Peyer's patch (tissue), 4 donors: ENCODE measurements around the gene CRABP2. TPM values are rescaled to one million over a fixed set of nuclear protein-coding genes. Genes with fewer than 3 reads are reported as not detected.

Experiments used
- DNase-seq, 3 donors: peaks; one replicate each; pipeline ENCODE4 v3.0.0-alpha.2; 2017 to 2019
- H3K27ac ChIP-seq, 4 donors: fragments of 200-600 bp; sonication (generic); one replicate each; pipeline ENCODE4 v1.5.1; 2016 to 2019
- H3K27me3 ChIP-seq, 2 donors: fragments of 200-600 bp; sonication (generic); one replicate each; pipeline ENCODE4 v1.5.1; 2019
- H3K36me3 ChIP-seq, 3 donors: fragments of 200-600 bp; sonication (generic); one replicate each; pipeline ENCODE4 v1.5.1; 2016 to 2019
- H3K4me1 ChIP-seq, 4 donors: fragments of 200-600 bp; sonication (generic); one replicate each; pipeline ENCODE4 v1.5.1; 2016 to 2019
- H3K4me3 ChIP-seq, 4 donors: fragments of 200-600 bp; sonication (generic); 1 replicate in 3 of 4; 2 replicates in 1 of 4; pipeline ENCODE4 v1.5.1; 2016 to 2019; ENCODE audit warnings: mild to moderate bottlenecking in 1 of 4
- H3K9me3 ChIP-seq, 4 donors: fragments of 200-600 bp; sonication (generic); one replicate each; pipeline ENCODE4 v1.5.1; 2016 to 2019; ENCODE audit warnings: mild to moderate bottlenecking in 1 of 4
- POLR2A ChIP-seq, 2 donors: fragments of 450-650 bp; IDR thresholded peaks; one replicate each; pipeline ENCODE4 v1.5.1; 2017; ENCODE audit warnings: antibody characterized with exemption in 2 of 2, mild to moderate bottlenecking in 2 of 2, moderate library complexity in 2 of 2
- total RNA-seq, 4 donors: library from RNA; depleted of rRNA; stranded (reverse); fragments of >200 nt; gene quantifications; one replicate each; pipeline ENCODE4 v1.1.0, GENCODE V29; 2016
- TF ChIP-seq, protein P1 (sequence below), 6 experiments: fragments of 450-650 bp in 4 of 6; fragments of 200-600 bp in 2 of 6; sonication (generic) in 1 of 6; IDR thresholded peaks; one replicate each; pipeline ENCODE4 v1.5.1; 2017 to 2019; ENCODE audit warnings: antibody characterized with exemption in 6 of 6, mild to moderate bottlenecking in 3 of 6, moderate library complexity in 1 of 6

CRABP2 gene
- total RNA-seq, 4 donors from 2014 or later = 3.6 to 5.0 TPM; not detected in 2

DNA sequence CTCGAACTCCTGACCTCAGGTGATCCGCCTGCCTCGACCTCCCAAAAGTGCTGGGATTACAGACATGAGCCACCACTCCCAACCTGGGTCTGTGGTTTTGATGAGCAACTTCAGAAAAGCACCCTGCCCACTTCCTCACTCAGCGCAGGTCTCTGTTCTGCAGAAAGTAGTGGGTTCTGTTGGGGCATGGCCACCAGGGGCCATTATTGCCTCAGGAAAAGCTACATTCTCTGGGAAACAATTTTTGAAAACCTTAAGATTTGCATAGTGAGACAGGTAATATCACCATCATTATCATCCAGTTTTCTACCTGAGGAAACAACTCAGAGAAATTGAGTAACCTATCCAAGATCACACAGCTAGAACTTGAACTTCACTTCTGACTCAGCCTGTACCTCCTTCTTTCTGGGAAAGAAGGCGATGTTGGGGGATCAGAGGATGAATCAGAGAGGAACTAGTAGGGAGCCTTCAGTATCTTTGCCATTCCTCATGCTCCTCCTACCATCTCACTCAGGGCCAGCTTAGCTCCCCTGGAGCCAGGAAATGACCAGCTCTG, 21.1 kb downstream of the CRABP2 start:
- Histone ChIP-seq H3K4me1 (peaks cover 0 to 2% (median under 1%) of the 10 kb centered on the region in 4 donors), H3K9me3 (no peaks in the 10 kb centered on the region), H3K4me3 (no peak overlapping the region), H3K27me3 (no peaks in the 10 kb centered on the region), H3K36me3 (no peaks in the 10 kb centered on the region), H3K27ac (no peak overlapping the region)
- TF ChIP-seq, protein P1, sequence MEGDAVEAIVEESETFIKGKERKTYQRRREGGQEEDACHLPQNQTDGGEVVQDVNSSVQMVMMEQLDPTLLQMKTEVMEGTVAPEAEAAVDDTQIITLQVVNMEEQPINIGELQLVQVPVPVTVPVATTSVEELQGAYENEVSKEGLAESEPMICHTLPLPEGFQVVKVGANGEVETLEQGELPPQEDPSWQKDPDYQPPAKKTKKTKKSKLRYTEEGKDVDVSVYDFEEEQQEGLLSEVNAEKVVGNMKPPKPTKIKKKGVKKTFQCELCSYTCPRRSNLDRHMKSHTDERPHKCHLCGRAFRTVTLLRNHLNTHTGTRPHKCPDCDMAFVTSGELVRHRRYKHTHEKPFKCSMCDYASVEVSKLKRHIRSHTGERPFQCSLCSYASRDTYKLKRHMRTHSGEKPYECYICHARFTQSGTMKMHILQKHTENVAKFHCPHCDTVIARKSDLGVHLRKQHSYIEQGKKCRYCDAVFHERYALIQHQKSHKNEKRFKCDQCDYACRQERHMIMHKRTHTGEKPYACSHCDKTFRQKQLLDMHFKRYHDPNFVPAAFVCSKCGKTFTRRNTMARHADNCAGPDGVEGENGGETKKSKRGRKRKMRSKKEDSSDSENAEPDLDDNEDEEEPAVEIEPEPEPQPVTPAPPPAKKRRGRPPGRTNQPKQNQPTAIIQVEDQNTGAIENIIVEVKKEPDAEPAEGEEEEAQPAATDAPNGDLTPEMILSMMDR (IDR thresholded peaks at IDR 0.05) = no peak
- no peak for TF ChIP-seq POLR2A (IDR thresholded peaks at IDR 0.05)
- DNase-seq = no peak

DNA sequence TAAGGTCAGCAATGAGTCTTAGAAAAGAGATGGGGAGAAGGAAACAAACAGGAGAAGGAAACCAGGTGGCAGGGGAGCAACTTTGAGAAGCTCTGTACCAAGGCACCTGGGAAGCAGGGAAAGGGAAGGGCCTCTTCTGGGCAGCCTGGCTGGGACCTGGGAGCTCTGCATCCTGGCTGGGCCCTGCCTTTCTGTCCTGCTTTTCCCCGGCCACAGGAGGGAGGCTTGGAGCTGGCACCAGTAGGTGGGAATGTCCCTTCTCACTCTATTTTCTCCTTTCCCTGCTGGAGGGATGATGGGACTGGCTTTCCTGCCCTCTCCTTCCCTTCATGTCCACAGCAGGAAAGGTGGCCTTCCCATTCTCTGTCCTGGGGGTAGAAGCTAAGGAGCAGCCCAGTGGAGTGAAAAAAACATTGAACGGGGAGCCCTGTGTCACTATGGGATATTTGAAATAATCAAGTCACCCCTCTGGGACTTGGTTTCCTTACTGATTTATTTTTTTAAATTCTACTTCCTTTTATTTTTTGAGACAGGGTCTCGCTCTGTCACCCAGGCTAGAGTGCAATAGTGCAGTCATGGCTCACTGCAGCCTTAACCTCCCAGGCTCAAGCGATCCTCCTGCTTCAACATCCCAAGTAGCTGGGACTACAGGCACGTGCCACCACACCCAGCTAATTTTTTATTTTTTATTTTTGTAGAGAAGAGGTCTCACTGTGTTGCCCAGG, 23.1 kb downstream of the CRABP2 start:
- TF ChIP-seq, protein P1 (IDR thresholded peaks at IDR 0.05) = no peak
- TF ChIP-seq POLR2A (IDR thresholded peaks at IDR 0.05) = no peak
- Histone ChIP-seq H3K4me3 (no peak overlapping the region), H3K27ac (no peak overlapping the region), H3K36me3 (no peaks in the 10 kb centered on the region), H3K4me1 (peaks cover 0 to 7% (median 2%) of the 10 kb centered on the region in 4 donors), H3K9me3 (no peaks in the 10 kb centered on the region), H3K27me3 (peaks cover 0 to under 1% of the 10 kb centered on the region in 2 donors)
- no peak for DNase-seq

DNA sequence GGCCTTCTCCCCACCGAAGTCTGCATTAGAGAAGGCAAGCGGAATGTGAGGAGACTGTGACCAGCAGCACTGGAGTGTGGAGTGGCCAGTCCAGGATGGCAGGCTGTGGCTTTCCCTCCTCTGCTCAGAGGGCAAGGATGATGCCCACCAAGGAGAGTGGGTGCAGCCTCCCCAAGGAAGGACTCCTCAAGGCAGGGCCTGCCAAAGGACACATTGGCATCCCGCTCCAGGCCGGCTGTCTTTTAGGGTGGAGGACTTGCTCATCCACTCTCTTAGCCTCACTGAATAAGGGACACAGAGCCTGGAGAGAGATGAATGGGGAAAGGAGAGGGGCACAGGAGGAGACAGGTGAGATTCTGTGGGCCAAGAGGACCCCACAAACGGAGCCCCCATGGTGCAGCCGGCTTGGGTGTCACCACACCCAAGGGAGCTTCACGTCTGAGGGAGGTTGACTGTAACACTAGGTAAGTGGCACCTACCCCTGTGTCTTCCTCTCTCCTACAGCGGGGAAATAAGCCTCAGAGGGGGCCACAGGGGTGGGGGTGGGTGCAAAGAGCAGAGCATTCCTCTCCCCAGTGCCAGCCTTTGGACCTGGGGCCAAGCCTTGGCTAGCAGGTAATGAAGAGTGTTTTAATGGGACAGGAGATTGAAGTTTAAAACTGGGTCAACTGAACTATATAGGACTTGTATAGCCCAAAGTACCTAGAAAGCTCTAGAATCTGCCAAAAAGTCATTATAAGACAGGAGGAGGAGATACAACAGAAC, 24.0 kb downstream of the CRABP2 start:
- peaks cover 0 to 9% of the 10 kb centered on the region in 2 donors for H3K27me3 ChIP-seq

DNA sequence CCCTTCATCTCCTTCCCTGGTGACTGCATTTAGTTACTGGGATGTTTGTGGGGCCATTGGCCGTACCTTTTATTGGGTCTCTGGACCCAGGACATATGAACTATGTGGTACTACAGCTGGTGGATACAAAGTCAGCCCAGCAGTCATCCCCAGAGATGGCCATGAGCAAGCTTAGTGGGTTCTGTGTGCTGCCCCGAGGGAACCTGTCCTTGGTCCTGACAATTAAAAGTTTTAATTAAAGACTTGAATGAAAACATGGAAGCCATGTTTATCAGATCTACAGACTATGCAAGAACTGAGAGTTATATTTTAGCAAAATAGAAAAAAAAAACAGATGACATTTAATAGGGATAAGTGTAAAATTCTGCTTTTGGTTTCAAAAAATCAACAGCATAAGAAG, 25.3 kb downstream of the CRABP2 start:
- H3K9me3 ChIP-seq = no peaks in the 10 kb centered on the region
- DNase-seq = no peak
- H3K4me1 ChIP-seq = peaks cover 0 to 25% (median 8%) of the 10 kb centered on the region in 4 donors
- H3K27me3 ChIP-seq = peaks cover 0 to 9% of the 10 kb centered on the region in 2 donors
- TF ChIP-seq, protein P1 (IDR thresholded peaks at IDR 0.05) = no peak
- no peak overlapping the region for H3K27ac ChIP-seq
- H3K36me3 ChIP-seq = no peaks in the 10 kb centered on the region
- H3K4me3 ChIP-seq = no peak overlapping the region

More for the DNA sequence above, 24.0 kb downstream of the CRABP2 start:
- peaks cover 0 to 17% (median 8%) of the 10 kb centered on the region in 4 donors for H3K4me1 ChIP-seq
- H3K9me3 ChIP-seq = no peaks in the 10 kb centered on the region
- no peaks in the 10 kb centered on the region for H3K36me3 ChIP-seq
- TF ChIP-seq, protein P1 (IDR thresholded peaks at IDR 0.05) = no peak
- no peak for TF ChIP-seq POLR2A (IDR thresholded peaks at IDR 0.05)
- no peak overlapping the region for H3K27ac ChIP-seq
- no peak for DNase-seq
- H3K4me3 ChIP-seq = no peak overlapping the region

DNA sequence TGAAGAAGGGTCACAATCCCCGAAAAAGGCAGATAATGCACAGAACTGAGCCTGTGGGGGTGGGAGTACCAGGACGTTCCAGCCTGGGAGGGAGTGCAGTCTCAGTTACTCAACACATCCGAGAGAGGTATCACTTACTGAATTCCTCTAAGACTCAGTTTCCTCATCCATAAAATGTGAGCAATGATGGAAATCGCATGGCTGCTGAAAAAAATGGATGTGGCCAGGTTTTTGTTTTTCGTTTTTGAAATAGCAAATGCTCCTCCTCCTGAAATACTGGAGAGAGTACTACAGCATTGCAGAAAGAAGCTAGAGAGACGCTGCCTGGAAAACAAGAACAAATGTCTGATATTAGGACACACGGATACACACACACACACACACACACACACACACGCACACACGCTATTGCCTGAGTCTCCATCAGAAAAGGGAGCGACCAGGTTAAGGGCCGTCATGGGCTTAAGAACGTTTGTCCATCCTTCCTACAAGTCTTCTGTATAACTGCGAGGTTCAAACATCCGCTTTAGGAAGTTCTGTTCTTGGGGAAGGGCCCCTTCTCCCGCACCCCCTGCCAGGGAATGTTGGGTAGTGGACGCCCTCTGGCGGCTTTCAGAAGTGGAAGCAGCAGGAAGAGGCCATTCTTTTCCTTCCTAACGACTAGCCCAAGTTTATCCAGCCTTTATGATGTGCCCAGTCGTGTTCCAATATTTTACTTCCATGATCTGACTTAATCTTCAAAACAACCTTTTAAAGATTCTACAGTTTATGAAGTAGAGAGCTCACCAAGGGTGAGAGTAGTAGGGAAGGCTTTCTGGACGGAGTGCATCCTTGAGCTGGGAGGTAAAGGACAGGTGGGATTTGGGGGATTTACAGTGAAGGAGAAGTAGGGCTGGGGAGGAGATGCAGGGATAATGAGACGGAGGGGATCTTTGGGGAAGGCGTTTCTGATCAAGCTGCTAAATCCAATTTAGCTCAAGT, 27.5 kb downstream of the CRABP2 start:
- Histone ChIP-seq H3K27me3 (peaks cover 0 to 9% of the 10 kb centered on the region in 2 donors), H3K4me3 (peak overlapping the region; percentile 18 to 48 (median 36)), H3K36me3 (no peaks in the 10 kb centered on the region), H3K4me1 (peaks cover 0 to 40% (median 8%) of the 10 kb centered on the region in 4 donors), H3K9me3 (no peaks in the 10 kb centered on the region), H3K27ac (peak overlapping the region in 3 of 4 donors; percentile 10 to 61 (median 61))
- TF ChIP-seq POLR2A (IDR thresholded peaks at IDR 0.05) = no peak
- TF ChIP-seq, protein P1 (IDR thresholded peaks at IDR 0.05) = peak; percentile 46 to 86 (median 75)
- DNase-seq = peak in 2 of 3 donors; percentile 31 to 75
